NOMO-1 treated with DMSO at 0.1 percent for 48 hours (cell line): Measurements from ENCODE around the gene BRD1.
"Not testable (repeated sequence)": the region's sequence is repeated elsewhere in the genome, so short reads cannot be mapped to it uniquely, and the experiment has no call there.

Experiments used
- DNase-seq: peaks from one replicate; lab custom pipeline; 2025; ENCODE audit not compliant: unreplicated experiment; lab: John Stamatoyannopoulos, UW

BRD1 gene

GRCh38 chr22:49785841-49786471 is 41.7 kb downstream of the BRD1 start:
- DNase-seq, result no peak

GRCh38 chr22:49785046-49785521 is 42.6 kb downstream of the BRD1 start:
- no peak for DNase-seq

GRCh38 chr22:49784630-49784971 is 43.1 kb downstream of the BRD1 start:
- DNase-seq, result no peak

GRCh38 chr22:49783926-49784629 is 43.6 kb downstream of the BRD1 start:
- no peak for DNase-seq

- no peak for DNase-seq
These were observed 44.5 kb downstream of the BRD1 start for GRCh38 chr22:49783036-49783746.

- not testable (repeated sequence) for DNase-seq
These were observed 45.8 kb downstream of the BRD1 start for GRCh38 chr22:49781886-49782285.

- DNase-seq, result no peak
These were observed 46.3 kb downstream of the BRD1 start for GRCh38 chr22:49781289-49781782.

GRCh38 chr22:49780698-49781288 is 46.9 kb downstream of the BRD1 start:
- DNase-seq, result no peak

GRCh38 chr22:49779853-49780697 is 47.6 kb downstream of the BRD1 start:
- no peak for DNase-seq

GRCh38 chr22:49779211-49779610 is 48.5 kb downstream of the BRD1 start:
- no peak for DNase-seq

- no peak for DNase-seq
These were observed 50.0 kb downstream of the BRD1 start for GRCh38 chr22:49777569-49778249.

GRCh38 chr22:49776891-49777290 is 50.8 kb downstream of the BRD1 start:
- no peak for DNase-seq

GRCh38 chr22:49775867-49776511 is 51.7 kb downstream of the BRD1 start:
- no peak for DNase-seq

- no peak for DNase-seq
These were observed 52.3 kb downstream of the BRD1 start for GRCh38 chr22:49775191-49775866.

- DNase-seq, result no peak
These were observed 53.0 kb downstream of the BRD1 start for GRCh38 chr22:49774499-49775151.

- no peak for DNase-seq
These were observed 53.6 kb downstream of the BRD1 start for GRCh38 chr22:49774046-49774445.

GRCh38 chr22:49773531-49773930 is 54.1 kb downstream of the BRD1 start:
- DNase-seq, result no peak

GRCh38 chr22:49772692-49773091 is 55.0 kb downstream of the BRD1 start:
- DNase-seq, result no peak
